T-helper 2 cell treated with Interferon-gamma antibody and Interleukin-4, amounts not matched to agents 5 μg/mL and 100 μg/mL, for 36 hours (primary cell): ENCODE data around the gene ITPR2.
"Not testable (repeated sequence)": the region's sequence is repeated elsewhere in the genome, so short reads cannot be mapped to it uniquely, and the experiment has no call there.

Source experiments
- DNase-seq: peaks from one replicate; pipeline ENCODE4 v3.0.0; 2021; ENCODE audit warnings: low spot score
- H3K27ac Mint-ChIP-seq: one replicate; pipeline ENCODE4 v1.8.0; 2021; ENCODE audit warnings: mild to moderate bottlenecking, mixed read lengths
- H3K27me3 Mint-ChIP-seq: one replicate; pipeline ENCODE4 v1.8.0; 2021; ENCODE audit warnings: low read depth, mixed read lengths
- H3K36me3 Mint-ChIP-seq: one replicate; pipeline ENCODE4 v1.8.0; 2021; ENCODE audit warnings: low read depth, mixed read lengths
- H3K4me1 Mint-ChIP-seq: one replicate; pipeline ENCODE4 v1.8.0; 2021; ENCODE audit warnings: low read depth, mixed read lengths
- H3K4me3 Mint-ChIP-seq: one replicate; pipeline ENCODE4 v1.8.0; 2022; ENCODE audit warnings: mild to moderate bottlenecking, moderate library complexity, mixed read lengths
- H3K9me3 Mint-ChIP-seq: one replicate; pipeline ENCODE4 v1.8.0; 2021; ENCODE audit warnings: mixed read lengths

The ITPR2 gene

GRCh38 chr12:26740991-26741390 lies 92.0 kb downstream of the ITPR2 start:
- no peak overlapping the region for H3K4me3 Mint-ChIP-seq
- DNase-seq, result no peak
- H3K36me3 Mint-ChIP-seq, result no peaks in the 10 kb centered on the region
- peaks cover 8% of the 10 kb centered on the region for H3K4me1 Mint-ChIP-seq
- H3K9me3 Mint-ChIP-seq, result peaks cover 19% of the 10 kb centered on the region
- no peak overlapping the region for H3K27ac Mint-ChIP-seq
- H3K27me3 Mint-ChIP-seq, result no peaks in the 10 kb centered on the region

GRCh38 chr12:26740348-26740747 lies 92.6 kb downstream of the ITPR2 start:
- Mint-ChIP-seq H3K27ac (no peak overlapping the region), H3K4me3 (no peak overlapping the region), H3K4me1 (peaks cover 9% of the 10 kb centered on the region), H3K27me3 (no peaks in the 10 kb centered on the region), H3K9me3 (peaks cover 19% of the 10 kb centered on the region), H3K36me3 (no peaks in the 10 kb centered on the region)
- no peak for DNase-seq

GRCh38 chr12:26737487-26738030 lies 95.4 kb downstream of the ITPR2 start:
- Mint-ChIP-seq H3K9me3 (peaks cover 19% of the 10 kb centered on the region), H3K36me3 (peaks cover 2% of the 10 kb centered on the region), H3K4me3 (no peak overlapping the region), H3K27ac (no peak overlapping the region), H3K4me1 (peaks cover 14% of the 10 kb centered on the region), H3K27me3 (no peaks in the 10 kb centered on the region)
- DNase-seq, result no peak

DNA sequence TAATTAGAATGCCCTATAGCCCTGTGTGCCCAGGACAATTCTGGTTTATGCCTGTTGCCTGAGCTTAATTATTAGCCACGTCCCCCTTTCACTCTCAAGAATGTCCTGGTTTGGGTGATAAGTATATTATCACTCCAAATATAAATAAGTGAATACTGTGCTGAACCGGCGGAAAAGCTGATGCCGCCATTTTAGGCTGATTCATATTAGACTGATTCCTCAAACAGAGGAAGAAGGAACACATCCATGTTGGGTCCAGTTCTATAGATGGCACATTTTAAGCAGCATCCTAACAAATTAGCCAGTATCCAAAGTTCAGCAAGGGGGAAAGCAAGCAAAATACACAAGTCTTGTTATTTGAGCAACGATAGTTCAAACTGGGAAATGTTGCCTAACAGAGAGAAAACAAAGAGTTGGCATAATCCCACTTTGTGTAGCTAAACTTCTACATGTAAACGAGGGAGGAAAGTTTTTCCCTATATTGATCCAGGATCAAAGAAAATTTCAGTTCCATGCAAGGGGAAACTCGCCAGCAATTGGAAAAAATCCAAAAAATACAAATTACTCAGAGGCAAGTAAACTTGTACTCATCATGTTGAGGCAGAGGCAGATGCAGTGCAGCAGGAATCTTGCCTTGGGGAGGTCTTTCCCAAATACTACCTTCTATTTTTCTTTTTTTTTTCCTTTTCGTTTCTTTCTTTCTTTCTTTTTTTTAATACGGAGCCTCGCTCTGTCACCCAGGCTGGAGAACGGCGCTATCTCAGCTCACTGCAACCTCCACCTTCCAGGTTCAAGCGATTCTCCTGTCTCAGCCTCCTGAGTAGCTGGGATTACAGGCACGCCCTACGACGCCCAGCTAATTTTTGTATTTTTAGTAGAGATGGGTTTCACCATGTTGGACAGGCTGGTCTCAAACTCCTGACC lies 96.2 kb downstream of the ITPR2 start:
- peaks cover 16% of the 10 kb centered on the region for H3K4me1 Mint-ChIP-seq
- no peaks in the 10 kb centered on the region for H3K27me3 Mint-ChIP-seq
- DNase-seq, result no peak
- peaks cover 2% of the 10 kb centered on the region for H3K36me3 Mint-ChIP-seq
- H3K27ac Mint-ChIP-seq, result no peak overlapping the region
- no peak overlapping the region for H3K4me3 Mint-ChIP-seq
- H3K9me3 Mint-ChIP-seq, result peaks cover 19% of the 10 kb centered on the region

- Mint-ChIP-seq H3K27ac (no peak overlapping the region), H3K27me3 (no peaks in the 10 kb centered on the region), H3K4me1 (peaks cover 18% of the 10 kb centered on the region), H3K9me3 (peaks cover 17% of the 10 kb centered on the region), H3K36me3 (peaks cover 2% of the 10 kb centered on the region), H3K4me3 (no peak overlapping the region)
- DNase-seq, result no peak
Observed at GRCh38 chr12:26735249-26735639, 97.8 kb downstream of the ITPR2 start.

- no peak overlapping the region for H3K4me3 Mint-ChIP-seq
- H3K36me3 Mint-ChIP-seq, result peaks cover 2% of the 10 kb centered on the region
- H3K27me3 Mint-ChIP-seq, result no peaks in the 10 kb centered on the region
- peaks cover 13% of the 10 kb centered on the region for H3K9me3 Mint-ChIP-seq
- H3K27ac Mint-ChIP-seq, result no peak overlapping the region
- H3K4me1 Mint-ChIP-seq, result peaks cover 18% of the 10 kb centered on the region
- DNase-seq, result no peak
Observed at GRCh38 chr12:26734510-26735248, 98.3 kb downstream of the ITPR2 start.

- Mint-ChIP-seq H3K36me3 (peaks cover 5% of the 10 kb centered on the region), H3K27me3 (no peaks in the 10 kb centered on the region), H3K9me3 (no peaks in the 10 kb centered on the region), H3K4me1 (peaks cover 26% of the 10 kb centered on the region), H3K27ac (no peak overlapping the region), H3K4me3 (no peak overlapping the region)
- no peak for DNase-seq
Observed at GRCh38 chr12:26732005-26732908, 100.7 kb downstream of the ITPR2 start.

DNA sequence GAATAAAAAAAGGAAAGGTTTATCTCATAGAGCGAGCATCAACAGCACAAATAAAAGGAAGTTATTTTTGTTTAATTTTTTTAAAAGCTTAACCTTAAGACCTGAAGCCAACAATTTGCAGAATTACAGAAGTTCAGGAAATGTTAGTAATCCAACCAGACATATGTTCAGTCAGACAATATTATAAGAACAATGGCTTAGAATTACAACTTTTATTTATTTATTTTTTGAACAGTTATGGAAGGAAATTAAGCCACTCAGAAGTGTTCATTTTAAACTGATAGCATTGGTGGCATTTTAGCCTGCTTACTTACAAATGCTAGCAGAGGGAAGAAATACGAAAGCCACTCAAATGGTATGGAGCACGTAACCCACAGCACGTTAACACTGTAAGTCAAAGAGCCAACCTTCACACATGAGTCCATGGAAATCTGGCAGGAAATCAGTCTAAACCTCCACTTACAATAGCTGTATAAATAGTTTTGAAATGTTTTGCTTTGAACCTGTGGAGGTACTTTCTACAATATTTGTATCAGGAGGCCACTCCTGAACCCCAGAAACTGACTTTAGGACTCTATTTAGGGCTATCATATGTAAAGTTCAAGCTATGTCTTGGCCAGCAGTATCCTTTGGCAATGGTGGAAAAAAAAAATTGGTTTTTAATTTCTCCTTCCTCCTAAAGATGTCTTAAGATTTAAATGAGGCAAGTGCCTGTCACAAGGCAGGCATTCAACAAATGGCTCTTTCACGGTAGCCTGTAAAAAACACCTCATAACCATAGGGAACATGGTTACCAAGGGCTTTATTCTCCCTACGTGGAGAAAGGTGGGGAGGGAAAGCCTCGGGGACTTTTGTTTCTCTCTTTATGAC lies 102.3 kb downstream of the ITPR2 start:
- Mint-ChIP-seq H3K27ac (no peak overlapping the region), H3K9me3 (no peaks in the 10 kb centered on the region), H3K4me1 (peaks cover 29% of the 10 kb centered on the region), H3K4me3 (no peak overlapping the region), H3K27me3 (no peaks in the 10 kb centered on the region), H3K36me3 (peaks cover 5% of the 10 kb centered on the region)
- no peak for DNase-seq

DNA sequence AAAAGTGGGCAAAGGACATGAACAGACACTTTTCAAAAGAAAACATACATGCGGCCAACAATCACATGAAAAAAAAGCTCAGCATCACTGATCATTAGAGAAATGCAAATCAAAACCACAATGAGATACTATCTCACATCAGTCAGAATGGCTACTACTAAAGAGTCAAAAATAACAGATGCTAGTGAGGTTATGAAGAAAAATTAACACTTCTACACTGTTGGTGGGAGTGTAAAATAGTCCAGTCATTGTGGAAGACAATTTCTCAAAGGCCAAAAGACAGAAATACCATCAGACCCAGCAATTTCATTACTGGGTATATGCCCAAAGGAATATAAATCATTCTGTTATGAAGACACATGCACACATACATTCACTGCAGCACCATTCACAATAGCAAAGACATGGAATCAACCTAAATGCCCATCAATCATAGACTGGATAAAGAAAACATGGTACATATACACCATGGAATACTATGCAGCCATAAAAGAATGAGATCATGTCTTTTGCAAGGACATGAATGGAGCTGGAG lies 103.8 kb downstream of the ITPR2 start:
- H3K9me3 Mint-ChIP-seq, H3K4me3 Mint-ChIP-seq, DNase-seq, H3K27me3 Mint-ChIP-seq, H3K36me3 Mint-ChIP-seq, H3K27ac Mint-ChIP-seq: not testable (repeated sequence)
- H3K4me1 Mint-ChIP-seq, result peaks cover 32% of the 10 kb centered on the region

DNA sequence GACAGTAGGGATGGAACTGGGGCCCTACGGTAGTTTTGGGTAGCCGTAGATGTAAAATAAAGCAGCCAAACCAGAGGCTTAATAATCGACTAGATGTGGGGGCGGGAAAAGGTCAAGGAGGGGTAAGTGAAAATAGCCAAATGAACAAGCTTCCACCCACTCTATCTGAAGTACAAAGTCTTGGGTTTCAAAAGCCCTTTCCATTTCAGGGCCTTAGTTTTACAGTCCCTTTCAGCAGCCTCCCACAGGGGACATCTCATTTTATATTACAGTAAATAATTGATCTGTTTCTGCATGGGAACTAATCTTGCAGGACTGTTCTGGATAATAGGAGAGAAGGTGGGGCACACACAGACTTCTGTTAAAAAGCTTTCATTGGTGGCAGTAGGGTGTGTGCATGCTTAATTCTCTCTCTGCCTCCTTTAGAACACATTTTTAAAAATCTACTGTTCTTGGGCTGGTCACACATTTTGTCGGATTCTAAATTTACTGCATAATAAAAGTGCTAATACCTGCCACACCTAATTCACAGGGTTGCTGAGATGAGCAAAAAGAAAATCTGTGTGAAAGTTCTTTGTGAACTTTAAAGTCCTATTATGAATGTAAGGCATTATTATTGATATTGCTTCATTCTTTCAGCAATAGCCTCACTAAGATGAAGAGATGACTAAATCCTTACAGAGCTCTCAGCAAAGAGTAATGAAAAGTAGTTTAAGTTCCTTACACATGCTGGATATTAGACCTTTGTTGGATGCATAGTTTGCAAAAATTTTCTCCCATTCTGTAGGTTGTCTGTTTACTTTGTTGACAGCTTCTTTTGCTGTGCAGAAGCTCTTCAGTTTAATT lies 104.6 kb downstream of the ITPR2 start:
- peaks cover 6% of the 10 kb centered on the region for H3K36me3 Mint-ChIP-seq
- peaks cover 29% of the 10 kb centered on the region for H3K4me1 Mint-ChIP-seq
- H3K4me3 Mint-ChIP-seq, result no peak overlapping the region
- DNase-seq, result peak; percentile 45
- no peaks in the 10 kb centered on the region for H3K27me3 Mint-ChIP-seq
- H3K27ac Mint-ChIP-seq, result no peak overlapping the region
- no peaks in the 10 kb centered on the region for H3K9me3 Mint-ChIP-seq

DNA sequence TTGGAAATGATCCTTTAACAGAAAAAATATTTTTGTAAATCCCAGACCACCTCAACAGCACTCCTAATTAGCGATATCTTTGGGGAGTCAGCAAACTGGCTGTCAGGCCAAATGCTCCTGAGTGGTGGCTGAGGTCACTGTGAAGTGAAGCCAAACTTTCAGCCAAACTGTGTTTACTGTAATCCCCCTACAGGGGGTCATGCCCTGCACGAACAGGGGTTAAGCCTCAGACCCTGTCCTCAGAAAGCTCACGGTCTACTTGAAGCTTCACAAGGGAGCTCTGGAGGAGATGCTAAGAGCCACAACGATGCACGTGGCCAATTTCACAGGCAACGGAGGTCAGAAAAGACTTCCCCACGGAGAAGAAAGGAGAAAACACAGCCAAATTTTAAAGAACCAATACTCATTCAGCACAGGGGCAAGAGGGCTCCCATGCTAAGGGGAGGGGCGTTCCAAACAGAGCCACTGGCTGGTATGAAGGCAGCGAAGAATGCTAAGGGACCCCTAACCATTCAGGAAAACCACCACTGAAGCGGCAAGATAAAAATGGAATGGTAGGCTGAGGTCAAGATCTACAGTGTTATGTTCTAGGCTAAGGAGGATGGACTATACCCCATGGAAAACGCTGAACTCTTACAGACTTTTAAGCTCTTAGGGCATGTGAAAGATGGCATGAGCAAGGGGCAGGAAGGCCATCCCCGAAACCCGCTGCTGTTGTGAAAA lies 105.4 kb downstream of the ITPR2 start:
- H3K4me1 Mint-ChIP-seq, result peaks cover 28% of the 10 kb centered on the region
- no peak overlapping the region for H3K4me3 Mint-ChIP-seq

More for the DNA sequence above, 105.4 kb downstream of the ITPR2 start:
- H3K27me3 Mint-ChIP-seq, result no peaks in the 10 kb centered on the region
- H3K27ac Mint-ChIP-seq, result no peak overlapping the region
- H3K9me3 Mint-ChIP-seq, result no peaks in the 10 kb centered on the region
- no peak for DNase-seq
- peaks cover 7% of the 10 kb centered on the region for H3K36me3 Mint-ChIP-seq
